ENCODE measurements around the gene F2RL2. TPM values are rescaled to one million over a fixed set of nuclear protein-coding genes. Genes with fewer than 3 reads are reported as not detected.
"Not testable (repeated sequence)": the region's sequence is repeated elsewhere in the genome, so short reads cannot be mapped to it uniquely, and the experiment has no call there.

Gene F2RL2
- total RNA-seq, 1 donor from 2014 or later: 2.0 TPM

DNA sequence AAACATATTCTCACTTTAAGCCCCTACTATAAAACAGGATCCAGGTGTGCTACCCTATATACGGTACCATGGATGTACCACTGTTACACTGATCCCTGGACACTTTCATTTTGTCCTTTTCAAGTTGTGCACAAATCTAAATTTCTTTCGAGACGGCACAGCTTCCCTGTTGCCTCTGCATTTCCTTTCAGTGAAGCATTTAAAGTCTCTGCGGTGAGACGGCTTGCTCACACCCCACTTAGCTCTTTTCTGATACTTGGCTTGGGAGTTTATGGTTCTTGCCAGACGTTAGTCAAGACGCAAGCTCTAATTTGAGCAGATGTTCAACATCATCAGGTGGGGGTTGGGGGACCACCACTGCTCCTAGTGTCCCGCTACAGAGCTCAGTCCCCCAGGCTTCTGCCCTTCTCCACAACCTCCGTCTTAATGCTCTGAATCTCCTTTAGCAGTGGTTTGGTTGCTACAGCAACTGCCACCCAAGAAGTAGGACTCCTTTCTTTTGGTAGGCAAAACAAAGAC lies 15.8 kb downstream of the F2RL2 start:
- no peaks in the 10 kb centered on the region for H3K36me3 ChIP-seq (ENCODE audit: control insufficient read depth, insufficient read depth, low read length)
- TF ChIP-seq, protein P1, sequence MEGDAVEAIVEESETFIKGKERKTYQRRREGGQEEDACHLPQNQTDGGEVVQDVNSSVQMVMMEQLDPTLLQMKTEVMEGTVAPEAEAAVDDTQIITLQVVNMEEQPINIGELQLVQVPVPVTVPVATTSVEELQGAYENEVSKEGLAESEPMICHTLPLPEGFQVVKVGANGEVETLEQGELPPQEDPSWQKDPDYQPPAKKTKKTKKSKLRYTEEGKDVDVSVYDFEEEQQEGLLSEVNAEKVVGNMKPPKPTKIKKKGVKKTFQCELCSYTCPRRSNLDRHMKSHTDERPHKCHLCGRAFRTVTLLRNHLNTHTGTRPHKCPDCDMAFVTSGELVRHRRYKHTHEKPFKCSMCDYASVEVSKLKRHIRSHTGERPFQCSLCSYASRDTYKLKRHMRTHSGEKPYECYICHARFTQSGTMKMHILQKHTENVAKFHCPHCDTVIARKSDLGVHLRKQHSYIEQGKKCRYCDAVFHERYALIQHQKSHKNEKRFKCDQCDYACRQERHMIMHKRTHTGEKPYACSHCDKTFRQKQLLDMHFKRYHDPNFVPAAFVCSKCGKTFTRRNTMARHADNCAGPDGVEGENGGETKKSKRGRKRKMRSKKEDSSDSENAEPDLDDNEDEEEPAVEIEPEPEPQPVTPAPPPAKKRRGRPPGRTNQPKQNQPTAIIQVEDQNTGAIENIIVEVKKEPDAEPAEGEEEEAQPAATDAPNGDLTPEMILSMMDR (IDR thresholded peaks at IDR 0.05; ENCODE audit: insufficient read depth, low read length, poor library complexity, severe bottlenecking): no peak
- DNase-seq (ENCODE audit: low read depth): no peak
- H3K4me3 ChIP-seq (ENCODE audit: low read depth, low read length): no peak overlapping the region
- H3K27me3 ChIP-seq (ENCODE audit: control insufficient read depth, insufficient read depth, low read length): no peaks in the 10 kb centered on the region

DNA sequence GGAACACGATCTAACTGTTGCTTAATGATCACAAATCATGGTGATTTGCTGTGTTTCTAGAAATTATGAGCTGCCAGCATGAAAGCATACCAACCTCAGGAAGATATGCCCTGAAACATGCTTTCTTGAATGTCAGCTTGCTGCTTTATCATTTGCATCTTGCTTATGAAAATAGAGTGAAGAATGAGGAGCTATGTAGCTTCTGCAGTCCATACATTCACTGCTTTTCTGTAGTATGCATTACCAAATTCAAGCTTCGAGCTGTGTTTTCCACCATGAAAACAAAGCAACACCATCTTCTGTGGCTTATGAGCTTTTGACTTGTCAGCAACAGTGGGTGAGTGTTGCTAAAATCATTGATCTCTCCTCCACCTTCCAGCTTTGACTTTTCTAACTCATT lies 16.5 kb downstream of the F2RL2 start:
- Histone ChIP-seq H3K36me3 (ENCODE audit: control insufficient read depth, insufficient read depth, low read length) (no peaks in the 10 kb centered on the region), H3K4me3 (ENCODE audit: low read depth, low read length) (no peak overlapping the region), H3K27me3 (ENCODE audit: control insufficient read depth, insufficient read depth, low read length) (no peaks in the 10 kb centered on the region)
- no peak for DNase-seq (ENCODE audit: low read depth)
- TF ChIP-seq, protein P1 (IDR thresholded peaks at IDR 0.05; ENCODE audit: insufficient read depth, low read length, poor library complexity, severe bottlenecking): no peak

DNA sequence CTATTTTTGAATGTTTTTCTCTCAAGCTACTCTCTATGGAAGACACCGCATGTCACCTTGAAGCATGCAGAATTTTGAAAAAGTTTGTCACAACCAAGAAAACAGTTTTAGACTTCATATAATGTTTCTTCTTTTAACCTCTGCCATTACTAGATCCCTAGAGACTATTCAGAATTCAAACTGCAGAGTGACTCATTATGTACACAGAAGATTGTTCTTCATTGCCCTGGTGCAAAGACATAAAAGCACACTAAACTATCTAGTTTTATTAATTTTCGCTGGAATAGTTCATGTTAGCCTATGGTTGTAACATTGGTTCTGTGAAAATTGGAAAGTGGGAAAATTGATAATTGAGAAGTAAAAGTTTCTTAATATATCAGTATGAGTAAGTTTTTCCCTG lies 18.4 kb downstream of the F2RL2 start:
- Histone ChIP-seq H3K4me3 (ENCODE audit: low read depth, low read length) (no peak overlapping the region), H3K36me3 (ENCODE audit: control insufficient read depth, insufficient read depth, low read length) (no peaks in the 10 kb centered on the region), H3K27me3 (ENCODE audit: control insufficient read depth, insufficient read depth, low read length) (no peaks in the 10 kb centered on the region)
- TF ChIP-seq, protein P1 (IDR thresholded peaks at IDR 0.05; ENCODE audit: insufficient read depth, low read length, poor library complexity, severe bottlenecking): no peak
- no peak for DNase-seq (ENCODE audit: low read depth)

DNA sequence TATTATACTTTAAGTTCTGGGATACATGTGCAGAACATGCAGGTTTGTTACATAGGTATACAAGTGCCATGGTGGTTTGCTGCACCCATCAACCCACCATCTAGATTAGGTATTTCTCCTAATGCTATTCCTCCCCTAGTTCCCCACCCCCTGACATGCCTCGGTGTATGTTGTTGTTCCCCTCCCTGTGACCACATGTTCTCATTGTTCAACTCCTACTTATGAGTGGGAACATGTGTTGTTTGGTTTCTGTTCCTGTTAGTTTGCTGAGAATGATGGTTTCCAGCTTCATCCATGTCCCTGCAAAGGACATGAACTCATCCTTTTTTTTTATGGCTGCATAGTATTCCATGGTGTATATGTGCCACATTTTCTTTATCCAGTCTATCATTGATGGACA lies 19.2 kb downstream of the F2RL2 start:
- H3K4me3 ChIP-seq (ENCODE audit: low read depth, low read length); H3K36me3 ChIP-seq (ENCODE audit: control insufficient read depth, insufficient read depth, low read length); DNase-seq (ENCODE audit: low read depth); H3K27me3 ChIP-seq (ENCODE audit: control insufficient read depth, insufficient read depth, low read length): not testable (repeated sequence)

DNA sequence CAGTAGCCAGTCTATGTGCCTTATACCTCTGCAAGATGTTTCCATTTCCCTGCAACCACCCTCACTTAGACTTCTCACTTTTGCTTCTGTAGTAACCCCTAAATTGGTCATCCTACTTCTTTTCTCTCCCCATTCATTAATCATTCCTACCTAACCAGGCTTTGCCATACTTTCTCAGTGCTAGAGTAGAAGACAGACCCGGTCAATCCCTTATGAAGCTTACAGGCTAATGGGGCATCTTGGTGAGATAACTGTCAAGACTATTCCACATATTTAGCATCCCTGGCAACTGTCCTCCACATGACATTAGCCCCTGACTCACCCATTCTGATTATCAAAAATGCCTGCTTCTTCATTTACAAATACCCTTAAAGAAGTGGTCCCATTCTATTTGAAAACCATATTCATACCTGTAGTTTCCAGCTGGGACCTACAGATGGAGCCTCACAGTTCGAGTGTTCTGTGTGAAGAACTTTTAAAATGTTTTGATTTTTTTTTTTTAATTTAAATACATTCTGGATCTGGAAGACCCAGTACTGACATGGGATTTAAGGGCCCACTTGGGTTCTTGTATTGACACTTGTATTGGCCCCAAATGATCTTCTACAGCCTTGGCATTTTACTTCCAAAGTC lies 21.0 kb downstream of the F2RL2 start:
- DNase-seq (ENCODE audit: low read depth): no peak
- H3K4me3 ChIP-seq (ENCODE audit: low read depth, low read length): no peak overlapping the region
- no peaks in the 10 kb centered on the region for H3K36me3 ChIP-seq (ENCODE audit: control insufficient read depth, insufficient read depth, low read length)
- H3K27me3 ChIP-seq (ENCODE audit: control insufficient read depth, insufficient read depth, low read length): no peaks in the 10 kb centered on the region
- TF ChIP-seq, protein P1 (IDR thresholded peaks at IDR 0.05; ENCODE audit: insufficient read depth, low read length, poor library complexity, severe bottlenecking): peak; percentile 38

DNA sequence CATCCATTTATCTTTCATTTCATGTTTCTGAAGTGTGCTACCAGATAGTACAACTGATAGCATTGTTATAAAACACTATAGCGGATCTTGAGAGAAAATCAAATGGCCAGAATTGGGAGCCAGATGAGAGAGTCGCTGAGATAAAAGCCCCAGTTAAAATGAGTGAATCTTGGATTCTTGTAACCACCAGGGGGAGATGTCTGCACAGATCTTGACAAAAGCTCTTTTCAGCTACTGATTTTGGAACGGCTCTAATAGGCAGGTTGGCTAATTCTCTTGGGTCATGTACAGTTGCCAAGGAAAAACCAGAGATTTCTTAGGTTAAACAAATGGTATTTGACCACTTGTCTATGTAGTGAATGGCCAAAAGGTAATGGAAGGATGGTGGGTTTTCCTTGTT lies 21.7 kb downstream of the F2RL2 start:
- TF ChIP-seq, protein P1 (IDR thresholded peaks at IDR 0.05; ENCODE audit: insufficient read depth, low read length, poor library complexity, severe bottlenecking): peak; percentile 65
- H3K4me3 ChIP-seq (ENCODE audit: low read depth, low read length): no peak overlapping the region
- DNase-seq (ENCODE audit: low read depth): no peak

More for the DNA sequence above, 21.7 kb downstream of the F2RL2 start:
- Histone ChIP-seq H3K27me3 (ENCODE audit: control insufficient read depth, insufficient read depth, low read length) (no peaks in the 10 kb centered on the region), H3K36me3 (ENCODE audit: control insufficient read depth, insufficient read depth, low read length) (no peaks in the 10 kb centered on the region)
